Sigmoid colon (tissue), 4 donors: ENCODE results near the gene KRT17.
"Not testable (repeated sequence)": the region's sequence is repeated elsewhere in the genome, so short reads cannot be mapped to it uniquely, and the experiment has no call there.

Source experiments
- EP300 ChIP-seq, 4 donors: sonication (generic); formaldehyde crosslinking; IDR thresholded peaks; one replicate each; pipeline ENCODE4 v1.6.1; 2017; ENCODE audit warnings: antibody characterized with exemption in 4 of 4
- POLR2A ChIP-seq, 2 donors: fragments of 450-650 bp; IDR thresholded peaks; one replicate each; pipeline ENCODE4 v1.6.1; 2016; ENCODE audit warnings: antibody characterized with exemption in 2 of 2, mild to moderate bottlenecking in 2 of 2, moderate library complexity in 2 of 2
- POLR2AphosphoS5 ChIP-seq, 4 donors: sonication (generic); formaldehyde crosslinking; IDR thresholded peaks; one replicate each; pipeline ENCODE4 v1.6.1; 2017; ENCODE audit warnings: antibody characterized with exemption in 4 of 4
- TF ChIP-seq, protein P1 (sequence below), 4 experiments: fragments of 450-650 bp in 3 of 4; fragments of 200-600 bp in 1 of 4; IDR thresholded peaks; one replicate each; pipeline ENCODE4 v1.5.1; 2016 to 2019; ENCODE audit warnings: antibody characterized with exemption in 4 of 4, mild to moderate bottlenecking in 3 of 4, moderate library complexity in 2 of 4

DNA sequence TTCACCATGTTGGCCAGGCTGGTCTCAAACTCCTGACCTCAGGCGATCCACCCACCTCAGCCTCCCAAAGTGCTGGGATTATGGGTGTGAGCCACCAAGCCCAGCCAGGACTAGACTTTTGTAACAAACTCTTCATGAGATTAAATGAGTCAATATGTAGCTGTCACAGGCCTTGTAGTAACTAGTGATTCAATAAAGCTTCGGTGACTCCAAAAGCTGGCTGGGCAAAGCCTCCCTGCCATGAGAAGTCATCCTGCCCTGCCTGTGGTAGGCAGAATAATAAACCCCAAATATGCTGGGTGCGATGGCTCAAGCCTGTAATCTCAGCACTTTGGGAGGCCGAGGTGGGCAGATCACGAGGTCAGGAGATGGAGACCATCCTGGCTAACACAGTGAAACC is 16.2 kb upstream of the KRT17 start:
- TF ChIP-seq, protein P1, sequence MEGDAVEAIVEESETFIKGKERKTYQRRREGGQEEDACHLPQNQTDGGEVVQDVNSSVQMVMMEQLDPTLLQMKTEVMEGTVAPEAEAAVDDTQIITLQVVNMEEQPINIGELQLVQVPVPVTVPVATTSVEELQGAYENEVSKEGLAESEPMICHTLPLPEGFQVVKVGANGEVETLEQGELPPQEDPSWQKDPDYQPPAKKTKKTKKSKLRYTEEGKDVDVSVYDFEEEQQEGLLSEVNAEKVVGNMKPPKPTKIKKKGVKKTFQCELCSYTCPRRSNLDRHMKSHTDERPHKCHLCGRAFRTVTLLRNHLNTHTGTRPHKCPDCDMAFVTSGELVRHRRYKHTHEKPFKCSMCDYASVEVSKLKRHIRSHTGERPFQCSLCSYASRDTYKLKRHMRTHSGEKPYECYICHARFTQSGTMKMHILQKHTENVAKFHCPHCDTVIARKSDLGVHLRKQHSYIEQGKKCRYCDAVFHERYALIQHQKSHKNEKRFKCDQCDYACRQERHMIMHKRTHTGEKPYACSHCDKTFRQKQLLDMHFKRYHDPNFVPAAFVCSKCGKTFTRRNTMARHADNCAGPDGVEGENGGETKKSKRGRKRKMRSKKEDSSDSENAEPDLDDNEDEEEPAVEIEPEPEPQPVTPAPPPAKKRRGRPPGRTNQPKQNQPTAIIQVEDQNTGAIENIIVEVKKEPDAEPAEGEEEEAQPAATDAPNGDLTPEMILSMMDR (IDR thresholded peaks at IDR 0.05): not testable (repeated sequence)
- not testable (repeated sequence) for TF ChIP-seq POLR2A, POLR2AphosphoS5, EP300 (IDR thresholded peaks at IDR 0.05)
